Upper lobe of left lung (tissue), 6 donors: ENCODE results near the gene ACOXL. TPM values are rescaled to one million over a fixed set of nuclear protein-coding genes. Genes with fewer than 3 reads are reported as not detected.
A peak's percentile ranks its signal among the peaks of the same experiment; 100 is the strongest.

Experiments used
- ATAC-seq, 2 donors: fragments of 200-7000 bp; cut with Tn5 transposase; one replicate each; pipeline ENCODE4 v1.9.1; 2022; ENCODE audit warnings: mild to moderate bottlenecking in 2 of 2, moderate library complexity in 2 of 2; ENCODE audit not compliant: low FRiP score in 2 of 2
- DNase-seq, 2 donors: peaks; one replicate each; pipeline ENCODE4 v3.0.0-alpha.2; 2019 to 2020
- H3K27ac ChIP-seq, 4 donors: fragments of 200-600 bp; sonication (generic); one replicate each; pipeline ENCODE4 v1.5.1; 2016 to 2019
- H3K27me3 ChIP-seq, 4 donors: fragments of 200-600 bp; sonication (generic); one replicate each; pipeline ENCODE4 v1.5.1; 2017 to 2019
- H3K36me3 ChIP-seq, 4 donors: fragments of 200-600 bp; sonication (generic); one replicate each; pipeline ENCODE4 v1.5.1; 2016 to 2019
- H3K4me1 ChIP-seq, 4 donors: fragments of 200-600 bp; sonication (generic); one replicate each; pipeline ENCODE4 v1.5.1; 2018 to 2019
- H3K4me3 ChIP-seq, 4 donors: fragments of 200-600 bp; sonication (generic); one replicate each; pipeline ENCODE4 v1.5.1; 2017 to 2019; ENCODE audit warnings: mild to moderate bottlenecking in 2 of 4, moderate library complexity in 1 of 4
- H3K9me3 ChIP-seq, 4 donors: fragments of 200-600 bp; sonication (generic); one replicate each; pipeline ENCODE4 v1.5.1; 2018 to 2019
- EP300 ChIP-seq, 4 donors: sonication (generic); formaldehyde crosslinking; IDR thresholded peaks; one replicate each; pipeline ENCODE4 v1.5.1; 2017; ENCODE audit warnings: antibody characterized with exemption in 4 of 4, control low read depth in 2 of 4
- POLR2A ChIP-seq, 4 donors: fragments of 450-650 bp; IDR thresholded peaks; one replicate each; pipeline ENCODE4 v1.5.1; 2016 to 2017; ENCODE audit warnings: antibody characterized with exemption in 4 of 4, mild to moderate bottlenecking in 2 of 4
- POLR2AphosphoS5 ChIP-seq, 2 donors: sonication (generic); formaldehyde crosslinking; IDR thresholded peaks; one replicate each; pipeline ENCODE4 v1.5.1; 2017; ENCODE audit warnings: antibody characterized with exemption in 2 of 2
- WGBS, 2 donors: methylation state at CpG; one replicate each; pipeline ENCODE4 v1.1.5; 2017 to 2018; 5-methylcytosine and 5-hydroxymethylcytosine counted together
- total RNA-seq, 6 donors: library from RNA; depleted of rRNA in 4 of 6; stranded (reverse); fragments of >200 nt in 4 of 6; gene quantifications; one replicate each; pipeline versions ENCODE4 v1.1.0 to v1.2.1, GENCODE V29; 2016 to 2021
- TF ChIP-seq, protein P1 (sequence below), 6 experiments: fragments of 450-650 bp in 4 of 6; fragments of 200-600 bp in 2 of 6; sonication (generic) in 2 of 6; IDR thresholded peaks; one replicate each; pipeline ENCODE4 v1.5.1; 2016 to 2019; ENCODE audit warnings: antibody characterized with exemption in 6 of 6
- donor health status: DM: no; HTN: no; CAD: no; lungs with moderate emphysema.
- donor health status: DM: no; HTN: yes; CAD: no; lungs with severe emphysema.

Gene ACOXL
- total RNA-seq, 6 donors from 2014 or later = 30.2 to 128 (median 38.0) TPM

DNA sequence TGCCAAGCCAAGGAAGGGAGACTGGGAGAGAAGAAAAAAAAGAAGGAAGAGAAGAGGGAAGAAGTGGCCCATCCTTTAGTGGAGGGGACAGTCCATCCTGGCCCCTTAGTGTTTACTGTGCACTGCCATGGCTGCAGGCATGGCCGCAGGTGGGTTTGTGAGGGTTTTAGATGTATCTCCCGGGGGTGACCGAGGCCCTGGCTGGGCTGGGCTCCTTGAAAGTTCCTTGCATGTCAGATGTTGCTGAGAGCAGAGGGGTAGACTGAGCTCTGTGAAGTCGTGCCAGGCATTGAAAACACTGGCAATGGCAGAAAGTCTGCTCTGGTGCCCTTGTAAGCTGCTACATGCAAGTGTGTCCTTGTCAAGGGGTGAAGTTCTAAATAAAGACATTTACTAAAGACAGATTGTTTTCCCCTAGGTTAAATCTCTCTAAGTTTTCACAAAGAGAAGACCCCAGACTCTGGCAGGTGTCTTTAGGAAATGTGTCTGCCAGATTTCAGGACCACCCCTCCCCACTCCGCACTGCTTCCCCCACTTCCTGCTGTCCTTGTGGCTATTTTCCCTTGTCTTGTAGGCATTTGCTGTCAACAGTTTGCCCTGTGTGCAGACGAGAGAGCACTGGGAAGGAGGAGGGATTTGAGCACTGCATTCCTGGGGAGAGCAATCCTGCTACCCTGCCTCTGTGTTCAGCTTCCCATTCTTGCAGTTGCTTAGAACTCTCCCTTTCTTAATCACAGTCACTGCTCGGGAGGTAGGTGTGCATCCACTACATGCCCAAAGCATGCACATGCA is 68.4 kb downstream of the ACOXL start:
- WGBS, 2 donors = 69 to 79% methylated on average over 7 of the region's 7 CpGs

DNA sequence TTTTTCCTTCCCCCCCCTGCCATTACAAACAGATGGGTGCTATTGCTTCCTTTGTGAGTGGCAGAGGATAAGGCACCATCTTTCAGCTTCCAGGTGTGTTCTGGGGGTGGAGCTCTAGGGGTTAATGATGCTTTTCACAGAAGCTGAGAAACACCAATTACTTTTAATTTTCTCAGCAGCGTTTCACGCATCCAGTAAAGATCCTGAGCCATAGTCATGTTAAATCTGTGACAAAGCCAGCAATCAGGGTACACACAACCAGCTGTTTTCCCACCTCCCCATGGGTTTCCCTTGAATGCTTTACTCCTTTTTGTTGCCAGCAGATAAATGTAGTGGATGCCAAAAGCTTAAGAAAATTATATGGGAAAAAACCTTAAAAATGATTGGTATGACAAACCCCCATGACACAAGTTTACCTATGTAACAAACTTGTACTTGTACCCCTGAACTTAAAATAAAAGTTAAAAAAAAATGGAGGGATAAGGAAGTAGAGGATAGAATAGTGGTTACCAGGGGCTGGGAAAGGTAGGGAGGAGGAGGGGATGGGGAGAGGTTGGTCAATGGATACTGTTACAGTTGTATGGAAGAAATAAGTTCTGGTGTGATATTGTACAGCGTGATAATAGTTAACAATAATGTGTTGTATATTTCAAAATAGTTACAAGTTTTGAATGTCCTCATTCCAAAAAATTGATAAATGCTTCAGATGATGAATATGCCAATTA is 70.0 kb downstream of the ACOXL start:
- no peak overlapping the region for H3K27ac ChIP-seq
- no peaks in the 10 kb centered on the region for H3K36me3 ChIP-seq
- no peaks in the 10 kb centered on the region for H3K4me1 ChIP-seq
- TF ChIP-seq EP300 (IDR thresholded peaks at IDR 0.05) (no peak), POLR2A (IDR thresholded peaks at IDR 0.05) (no peak), POLR2AphosphoS5 (IDR thresholded peaks at IDR 0.05) (no peak)
- TF ChIP-seq, protein P1, sequence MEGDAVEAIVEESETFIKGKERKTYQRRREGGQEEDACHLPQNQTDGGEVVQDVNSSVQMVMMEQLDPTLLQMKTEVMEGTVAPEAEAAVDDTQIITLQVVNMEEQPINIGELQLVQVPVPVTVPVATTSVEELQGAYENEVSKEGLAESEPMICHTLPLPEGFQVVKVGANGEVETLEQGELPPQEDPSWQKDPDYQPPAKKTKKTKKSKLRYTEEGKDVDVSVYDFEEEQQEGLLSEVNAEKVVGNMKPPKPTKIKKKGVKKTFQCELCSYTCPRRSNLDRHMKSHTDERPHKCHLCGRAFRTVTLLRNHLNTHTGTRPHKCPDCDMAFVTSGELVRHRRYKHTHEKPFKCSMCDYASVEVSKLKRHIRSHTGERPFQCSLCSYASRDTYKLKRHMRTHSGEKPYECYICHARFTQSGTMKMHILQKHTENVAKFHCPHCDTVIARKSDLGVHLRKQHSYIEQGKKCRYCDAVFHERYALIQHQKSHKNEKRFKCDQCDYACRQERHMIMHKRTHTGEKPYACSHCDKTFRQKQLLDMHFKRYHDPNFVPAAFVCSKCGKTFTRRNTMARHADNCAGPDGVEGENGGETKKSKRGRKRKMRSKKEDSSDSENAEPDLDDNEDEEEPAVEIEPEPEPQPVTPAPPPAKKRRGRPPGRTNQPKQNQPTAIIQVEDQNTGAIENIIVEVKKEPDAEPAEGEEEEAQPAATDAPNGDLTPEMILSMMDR (IDR thresholded peaks at IDR 0.05) = no peak
- DNase-seq (no peak), ATAC-seq (no peak)
- H3K9me3 ChIP-seq = no peaks in the 10 kb centered on the region
- 76 to 91% methylated on average over 3 of the region's 3 CpGs for WGBS, 2 donors
- H3K4me3 ChIP-seq = no peak overlapping the region
- H3K27me3 ChIP-seq = no peaks in the 10 kb centered on the region

More for the DNA sequence above, 68.4 kb downstream of the ACOXL start:
- no peak for TF ChIP-seq POLR2A (IDR thresholded peaks at IDR 0.05)
- no peak for TF ChIP-seq POLR2AphosphoS5 (IDR thresholded peaks at IDR 0.05)
- TF ChIP-seq EP300 (IDR thresholded peaks at IDR 0.05) = no peak
- TF ChIP-seq, protein P1 (IDR thresholded peaks at IDR 0.05) = no peak
- Histone ChIP-seq H3K4me3 (no peak overlapping the region), H3K4me1 (no peaks in the 10 kb centered on the region), H3K27ac (no peak overlapping the region), H3K27me3 (no peaks in the 10 kb centered on the region), H3K9me3 (no peaks in the 10 kb centered on the region), H3K36me3 (no peaks in the 10 kb centered on the region)
- DNase-seq = no peak
- no peak for ATAC-seq

GRCh38 chr2:110804433-110804832 is 72.1 kb downstream of the ACOXL start:
- no peaks in the 10 kb centered on the region for H3K27me3 ChIP-seq
- WGBS, 2 donors = 90 to 91% methylated on average over 3 of the region's 3 CpGs

GRCh38 chr2:110804915-110805314 is 72.5 kb downstream of the ACOXL start:
- Histone ChIP-seq H3K27ac (no peak overlapping the region), H3K27me3 (no peaks in the 10 kb centered on the region), H3K9me3 (no peaks in the 10 kb centered on the region), H3K4me3 (no peak overlapping the region), H3K4me1 (no peaks in the 10 kb centered on the region), H3K36me3 (no peaks in the 10 kb centered on the region)
- TF ChIP-seq EP300 (IDR thresholded peaks at IDR 0.05) (no peak), POLR2A (IDR thresholded peaks at IDR 0.05) (no peak)
- ATAC-seq = no peak
- no peak for DNase-seq
- 66 to 72% methylated on average over 8 to 10 of the region's 10 CpGs for WGBS, 2 donors

More at GRCh38 chr2:110804433-110804832, 72.1 kb downstream of the ACOXL start:
- Histone ChIP-seq H3K4me3 (no peak overlapping the region), H3K4me1 (no peaks in the 10 kb centered on the region), H3K9me3 (no peaks in the 10 kb centered on the region), H3K36me3 (no peaks in the 10 kb centered on the region), H3K27ac (no peak overlapping the region)
- DNase-seq (no peak), ATAC-seq (no peak)
- TF ChIP-seq POLR2AphosphoS5 (IDR thresholded peaks at IDR 0.05) (no peak), POLR2A (IDR thresholded peaks at IDR 0.05) (no peak), EP300 (IDR thresholded peaks at IDR 0.05) (no peak)
- TF ChIP-seq, protein P1 (IDR thresholded peaks at IDR 0.05) = no peak

- Histone ChIP-seq H3K27ac (no peak overlapping the region), H3K4me3 (no peak overlapping the region), H3K27me3 (no peaks in the 10 kb centered on the region), H3K9me3 (no peaks in the 10 kb centered on the region), H3K4me1 (no peaks in the 10 kb centered on the region), H3K36me3 (no peaks in the 10 kb centered on the region)
- DNase-seq (peak in 1 of 2 donors; percentile 81), ATAC-seq (no peak)
- TF ChIP-seq EP300 (IDR thresholded peaks at IDR 0.05) (no peak), POLR2A (IDR thresholded peaks at IDR 0.05) (no peak), POLR2AphosphoS5 (IDR thresholded peaks at IDR 0.05) (no peak)
- TF ChIP-seq, protein P1 (IDR thresholded peaks at IDR 0.05) = no peak
- WGBS, 2 donors = 33 to 55% methylated on average over 6 to 14 of the region's 14 CpGs
Measured at GRCh38 chr2:110805894-110806452, 73.6 kb downstream of the ACOXL start.
